ENCODE data around the gene F2. TPM values are rescaled to one million over a fixed set of nuclear protein-coding genes. Genes with fewer than 3 reads are reported as not detected.
A peak's percentile ranks its signal among the peaks of the same experiment; 100 is the strongest.

The F2 gene
- total and polyA plus RNA-seq, 2 of the 13 experiments (the other 11 are each of a cell fraction or from before 2014, with no cell fraction given): 330 to 801 TPM

DNA sequence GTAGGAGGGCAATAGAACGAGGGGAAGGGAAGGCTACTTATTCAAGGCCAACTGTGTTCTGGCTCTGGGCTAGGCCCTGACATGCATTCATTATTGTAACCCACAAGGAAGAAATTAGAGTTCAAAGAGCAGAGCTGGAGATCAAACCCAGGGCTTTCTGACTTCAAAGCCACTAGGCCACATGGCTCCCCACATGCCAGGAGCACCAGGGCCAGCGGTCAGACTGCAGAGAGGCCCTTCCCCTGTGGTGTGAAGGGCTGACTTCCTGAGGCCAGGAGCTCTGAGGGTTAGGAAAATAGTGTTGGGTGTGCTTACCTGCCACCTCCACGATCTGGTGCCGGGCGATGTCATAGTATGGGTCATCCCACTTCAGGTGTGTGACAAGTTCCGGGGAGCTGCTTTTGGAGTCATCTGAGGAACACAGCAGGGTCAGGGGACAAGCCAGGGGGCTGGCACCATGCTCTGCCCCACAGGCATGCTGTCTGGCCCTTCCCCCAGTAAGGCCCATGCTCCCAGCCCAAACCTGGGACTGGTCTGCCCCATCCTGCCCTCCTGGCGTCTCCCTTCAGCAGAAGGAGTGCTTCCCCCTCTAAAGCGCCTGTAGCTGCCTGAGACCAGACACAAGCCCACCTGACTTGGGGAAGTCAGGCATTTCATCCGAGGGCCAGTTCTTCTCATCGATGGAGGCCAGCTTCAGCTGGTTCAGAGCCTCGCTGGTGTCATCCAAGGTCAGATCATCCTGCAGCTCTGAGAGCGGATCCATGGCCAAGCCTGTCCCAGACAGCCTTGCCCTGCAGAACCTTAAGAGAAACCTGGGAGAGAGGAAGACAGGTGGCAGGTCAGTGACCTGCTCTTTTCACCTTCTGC is 23.4 kb upstream of the F2 start (continued):
- TF ChIP-seq ZNF687 (CRISPR knock-in tag; IDR thresholded peaks at IDR 0.05): peak; percentile 100
- TF ChIP-seq ZNF354B (CRISPR knock-in tag; IDR thresholded peaks at IDR 0.05): no peak
- no peak for TF ChIP-seq KIAA2018 (CRISPR knock-in tag; IDR thresholded peaks at IDR 0.05; ENCODE audit: borderline replicate concordance)
- peak; percentile 38; the same call in 1 of the 2 replicates for TF ChIP-seq IRF2 (CRISPR knock-in tag; IDR thresholded peaks at IDR 0.05)
- no peak for TF ChIP-seq CENPT (CRISPR knock-in tag; IDR thresholded peaks at IDR 0.05; ENCODE audit: low read depth)
- peak; percentile 75; the same call in 1 of the 2 replicates for TF ChIP-seq ZNF746 (CRISPR knock-in tag; IDR thresholded peaks at IDR 0.05)
- TF ChIP-seq MAFK (conservative IDR thresholded peaks at IDR 0.05 in 1 of 2, IDR thresholded peaks at IDR 0.05 in 1 of 2; ENCODE audit: low read length in 2 of 2): no peak
- TF ChIP-seq, protein P1, sequence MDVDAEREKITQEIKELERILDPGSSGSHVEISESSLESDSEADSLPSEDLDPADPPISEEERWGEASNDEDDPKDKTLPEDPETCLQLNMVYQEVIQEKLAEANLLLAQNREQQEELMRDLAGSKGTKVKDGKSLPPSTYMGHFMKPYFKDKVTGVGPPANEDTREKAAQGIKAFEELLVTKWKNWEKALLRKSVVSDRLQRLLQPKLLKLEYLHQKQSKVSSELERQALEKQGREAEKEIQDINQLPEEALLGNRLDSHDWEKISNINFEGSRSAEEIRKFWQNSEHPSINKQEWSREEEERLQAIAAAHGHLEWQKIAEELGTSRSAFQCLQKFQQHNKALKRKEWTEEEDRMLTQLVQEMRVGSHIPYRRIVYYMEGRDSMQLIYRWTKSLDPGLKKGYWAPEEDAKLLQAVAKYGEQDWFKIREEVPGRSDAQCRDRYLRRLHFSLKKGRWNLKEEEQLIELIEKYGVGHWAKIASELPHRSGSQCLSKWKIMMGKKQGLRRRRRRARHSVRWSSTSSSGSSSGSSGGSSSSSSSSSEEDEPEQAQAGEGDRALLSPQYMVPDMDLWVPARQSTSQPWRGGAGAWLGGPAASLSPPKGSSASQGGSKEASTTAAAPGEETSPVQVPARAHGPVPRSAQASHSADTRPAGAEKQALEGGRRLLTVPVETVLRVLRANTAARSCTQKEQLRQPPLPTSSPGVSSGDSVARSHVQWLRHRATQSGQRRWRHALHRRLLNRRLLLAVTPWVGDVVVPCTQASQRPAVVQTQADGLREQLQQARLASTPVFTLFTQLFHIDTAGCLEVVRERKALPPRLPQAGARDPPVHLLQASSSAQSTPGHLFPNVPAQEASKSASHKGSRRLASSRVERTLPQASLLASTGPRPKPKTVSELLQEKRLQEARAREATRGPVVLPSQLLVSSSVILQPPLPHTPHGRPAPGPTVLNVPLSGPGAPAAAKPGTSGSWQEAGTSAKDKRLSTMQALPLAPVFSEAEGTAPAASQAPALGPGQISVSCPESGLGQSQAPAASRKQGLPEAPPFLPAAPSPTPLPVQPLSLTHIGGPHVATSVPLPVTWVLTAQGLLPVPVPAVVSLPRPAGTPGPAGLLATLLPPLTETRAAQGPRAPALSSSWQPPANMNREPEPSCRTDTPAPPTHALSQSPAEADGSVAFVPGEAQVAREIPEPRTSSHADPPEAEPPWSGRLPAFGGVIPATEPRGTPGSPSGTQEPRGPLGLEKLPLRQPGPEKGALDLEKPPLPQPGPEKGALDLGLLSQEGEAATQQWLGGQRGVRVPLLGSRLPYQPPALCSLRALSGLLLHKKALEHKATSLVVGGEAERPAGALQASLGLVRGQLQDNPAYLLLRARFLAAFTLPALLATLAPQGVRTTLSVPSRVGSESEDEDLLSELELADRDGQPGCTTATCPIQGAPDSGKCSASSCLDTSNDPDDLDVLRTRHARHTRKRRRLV (CRISPR knock-in tag; IDR thresholded peaks at IDR 0.05): no peak
